ENCODE results near the gene DUOXA1.

Gene DUOXA1

DNA sequence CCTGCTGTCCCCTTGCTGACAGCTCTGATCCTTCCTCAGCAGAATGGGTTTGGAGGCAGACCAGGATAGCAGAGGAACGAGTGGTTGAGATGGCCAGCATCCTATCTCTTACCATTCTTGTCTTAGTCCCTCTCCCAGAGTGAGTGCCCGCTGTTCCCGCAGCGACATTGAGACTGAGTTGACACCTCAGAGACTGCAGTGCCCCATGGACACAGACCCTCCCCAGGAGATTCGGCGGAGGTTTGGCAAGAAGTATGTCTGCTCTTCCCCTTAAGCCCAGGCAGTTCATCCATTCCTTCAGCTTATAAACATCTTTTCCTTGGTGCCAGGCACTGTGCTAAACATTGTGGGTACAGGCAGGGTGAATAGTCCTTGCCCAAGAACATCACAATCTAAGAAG lies 21.3 kb upstream of the DUOXA1 start:
- H3K27ac ChIP-seq (ENCODE audit: low read length), result no peak overlapping the region
- H3K4me3 ChIP-seq (ENCODE audit: low read depth in 1 of 2, low read length in 2 of 2), result no peak overlapping the region
- TF ChIP-seq, protein P1, sequence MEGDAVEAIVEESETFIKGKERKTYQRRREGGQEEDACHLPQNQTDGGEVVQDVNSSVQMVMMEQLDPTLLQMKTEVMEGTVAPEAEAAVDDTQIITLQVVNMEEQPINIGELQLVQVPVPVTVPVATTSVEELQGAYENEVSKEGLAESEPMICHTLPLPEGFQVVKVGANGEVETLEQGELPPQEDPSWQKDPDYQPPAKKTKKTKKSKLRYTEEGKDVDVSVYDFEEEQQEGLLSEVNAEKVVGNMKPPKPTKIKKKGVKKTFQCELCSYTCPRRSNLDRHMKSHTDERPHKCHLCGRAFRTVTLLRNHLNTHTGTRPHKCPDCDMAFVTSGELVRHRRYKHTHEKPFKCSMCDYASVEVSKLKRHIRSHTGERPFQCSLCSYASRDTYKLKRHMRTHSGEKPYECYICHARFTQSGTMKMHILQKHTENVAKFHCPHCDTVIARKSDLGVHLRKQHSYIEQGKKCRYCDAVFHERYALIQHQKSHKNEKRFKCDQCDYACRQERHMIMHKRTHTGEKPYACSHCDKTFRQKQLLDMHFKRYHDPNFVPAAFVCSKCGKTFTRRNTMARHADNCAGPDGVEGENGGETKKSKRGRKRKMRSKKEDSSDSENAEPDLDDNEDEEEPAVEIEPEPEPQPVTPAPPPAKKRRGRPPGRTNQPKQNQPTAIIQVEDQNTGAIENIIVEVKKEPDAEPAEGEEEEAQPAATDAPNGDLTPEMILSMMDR (IDR thresholded peaks at IDR 0.05; ENCODE audit: borderline replicate concordance, extremely low read depth, low read length, poor library complexity, severe bottlenecking), result no peak
- TF ChIP-seq EZH2 (IDR thresholded peaks at IDR 0.05; ENCODE audit: borderline replicate concordance, low read depth, low read length, severe bottlenecking), result no peak
- H3K9me3 ChIP-seq (ENCODE audit: insufficient read depth, low read length, severe bottlenecking), result no peaks in the 10 kb centered on the region
- H3K4me2 ChIP-seq (ENCODE audit: insufficient read depth, low read length), result no peak overlapping the region
- ATAC-seq (ENCODE audit: insufficient read depth, low read depth) (no peak), DNase-seq (no peak)
- no peak overlapping the region for H2AFZ ChIP-seq (ENCODE audit: low read depth, low read length)
- H3K27me3 ChIP-seq (ENCODE audit: insufficient read depth, low read length, poor library complexity), result no peaks in the 10 kb centered on the region
- no peaks in the 10 kb centered on the region for H3K79me2 ChIP-seq (ENCODE audit: insufficient read depth, low read length)
- H3K36me3 ChIP-seq (ENCODE audit: insufficient read depth, low read length), result no peaks in the 10 kb centered on the region
- H3K9ac ChIP-seq (ENCODE audit: low read depth, low read length), result no peak overlapping the region
- no peaks in the 10 kb centered on the region for H3K4me1 ChIP-seq (ENCODE audit: insufficient read depth, low read length)
- no peaks in the 10 kb centered on the region for H4K20me1 ChIP-seq (ENCODE audit: insufficient read depth, low read length)

DNA sequence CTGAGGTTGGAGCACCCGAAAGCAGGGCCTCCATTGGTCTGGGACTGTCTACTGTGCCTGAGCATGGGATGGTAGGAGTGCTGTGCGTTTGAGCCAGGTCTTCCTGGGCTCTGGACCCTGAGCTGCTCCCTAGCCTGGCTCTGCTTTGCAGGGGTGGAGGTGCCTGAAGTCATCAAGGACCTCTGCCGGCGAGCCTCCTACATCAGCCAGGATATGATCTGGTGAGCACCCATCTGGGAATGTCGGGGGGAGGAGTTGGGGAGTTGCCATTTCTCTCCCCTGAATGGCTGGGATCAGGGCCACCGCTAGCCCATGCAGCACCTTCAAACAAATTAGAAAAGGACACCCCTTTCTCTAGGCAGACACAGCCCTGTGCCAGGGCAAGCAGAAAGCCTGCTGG lies 20.8 kb upstream of the DUOXA1 start:
- Histone ChIP-seq H3K27me3 (ENCODE audit: insufficient read depth, low read length, poor library complexity) (no peaks in the 10 kb centered on the region), H3K9ac (ENCODE audit: low read depth, low read length) (no peak overlapping the region), H3K79me2 (ENCODE audit: insufficient read depth, low read length) (no peaks in the 10 kb centered on the region), H3K27ac (ENCODE audit: low read length) (no peak overlapping the region), H3K4me2 (ENCODE audit: insufficient read depth, low read length) (no peak overlapping the region), H4K20me1 (ENCODE audit: insufficient read depth, low read length) (no peaks in the 10 kb centered on the region), H3K4me3 (ENCODE audit: low read depth in 1 of 2, low read length in 2 of 2) (no peak overlapping the region), H3K36me3 (ENCODE audit: insufficient read depth, low read length) (no peaks in the 10 kb centered on the region), H3K9me3 (ENCODE audit: insufficient read depth, low read length, severe bottlenecking) (no peaks in the 10 kb centered on the region), H3K4me1 (ENCODE audit: insufficient read depth, low read length) (no peaks in the 10 kb centered on the region), H2AFZ (ENCODE audit: low read depth, low read length) (no peak overlapping the region)
- no peak for ATAC-seq (ENCODE audit: insufficient read depth, low read depth)
- TF ChIP-seq, protein P1 (IDR thresholded peaks at IDR 0.05; ENCODE audit: borderline replicate concordance, extremely low read depth, low read length, poor library complexity, severe bottlenecking), result no peak
- TF ChIP-seq EZH2 (IDR thresholded peaks at IDR 0.05; ENCODE audit: borderline replicate concordance, low read depth, low read length, severe bottlenecking), result no peak
- no peak for DNase-seq

DNA sequence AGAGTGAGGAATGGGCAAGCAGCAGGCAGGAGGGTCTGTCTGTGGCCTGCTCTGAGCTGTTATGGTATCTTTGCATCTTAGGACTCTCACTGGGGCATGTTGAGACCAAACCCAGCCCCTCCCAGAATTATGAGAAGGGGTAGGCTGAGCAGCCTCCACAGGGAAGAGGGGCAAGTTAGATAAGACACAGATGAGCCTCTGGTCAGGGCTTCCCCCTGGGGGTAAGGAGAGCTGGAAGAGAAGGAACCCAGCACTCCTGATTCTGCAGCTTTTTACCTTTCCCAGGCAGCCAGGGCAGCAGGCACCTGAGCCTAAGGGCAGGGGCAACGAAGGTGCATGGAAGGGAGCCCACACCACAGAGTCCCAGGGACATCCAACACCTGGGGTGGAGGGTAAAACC lies 19.4 kb upstream of the DUOXA1 start:
- Histone ChIP-seq H3K36me3 (ENCODE audit: insufficient read depth, low read length) (no peaks in the 10 kb centered on the region), H3K4me2 (ENCODE audit: insufficient read depth, low read length) (no peak overlapping the region)
- ATAC-seq (ENCODE audit: insufficient read depth, low read depth), result no peak

More for the DNA sequence above, 19.4 kb upstream of the DUOXA1 start:
- no peak for DNase-seq
- H2AFZ ChIP-seq (ENCODE audit: low read depth, low read length), result no peak overlapping the region
- no peak overlapping the region for H3K9ac ChIP-seq (ENCODE audit: low read depth, low read length)
- H4K20me1 ChIP-seq (ENCODE audit: insufficient read depth, low read length), result no peaks in the 10 kb centered on the region
- no peaks in the 10 kb centered on the region for H3K79me2 ChIP-seq (ENCODE audit: insufficient read depth, low read length)
- no peaks in the 10 kb centered on the region for H3K4me1 ChIP-seq (ENCODE audit: insufficient read depth, low read length)
- no peak for TF ChIP-seq EZH2 (IDR thresholded peaks at IDR 0.05; ENCODE audit: borderline replicate concordance, low read depth, low read length, severe bottlenecking)
- TF ChIP-seq, protein P1 (IDR thresholded peaks at IDR 0.05; ENCODE audit: borderline replicate concordance, extremely low read depth, low read length, poor library complexity, severe bottlenecking), result no peak
- no peaks in the 10 kb centered on the region for H3K27me3 ChIP-seq (ENCODE audit: insufficient read depth, low read length, poor library complexity)
- no peaks in the 10 kb centered on the region for H3K9me3 ChIP-seq (ENCODE audit: insufficient read depth, low read length, severe bottlenecking)
- H3K27ac ChIP-seq (ENCODE audit: low read length), result no peak overlapping the region
- no peak overlapping the region for H3K4me3 ChIP-seq (ENCODE audit: low read depth in 1 of 2, low read length in 2 of 2)

Measured in DND-41 (cell line).